Chondrocyte (in vitro differentiated cells): Measurements from ENCODE around the gene DNM2. TPM values are rescaled to one million over a fixed set of nuclear protein-coding genes. Genes with fewer than 3 reads are reported as not detected.

ENCODE experiments used
- DNase-seq: peaks from one replicate; pipeline ENCODE4 v3.0.0; 2021; ENCODE audit warnings: mixed read lengths, low spot score
- H3K27ac Mint-ChIP-seq: one replicate; pipeline ENCODE4 v1.8.0; 2021; ENCODE audit warnings: mild to moderate bottlenecking, moderate library complexity, mixed read lengths; ENCODE audit not compliant: unreplicated experiment
- H3K27me3 Mint-ChIP-seq: 2 replicates; pipeline ENCODE4 v1.8.0; 2021; ENCODE audit warnings: low read depth, mixed read lengths
- H3K36me3 Mint-ChIP-seq: 2 replicates; pipeline ENCODE4 v1.8.0; 2021; ENCODE audit warnings: low read depth, mixed read lengths
- H3K4me1 Mint-ChIP-seq: 2 replicates; pipeline ENCODE4 v1.8.0; 2021; ENCODE audit warnings: low read depth, mild to moderate bottlenecking, mixed read lengths
- H3K4me3 Mint-ChIP-seq: one replicate; pipeline ENCODE4 v1.8.0; 2021; ENCODE audit warnings: mild to moderate bottlenecking, moderate library complexity, mixed read lengths; ENCODE audit not compliant: unreplicated experiment
- H3K9me3 Mint-ChIP-seq: 2 replicates; pipeline ENCODE4 v1.8.0; 2021; ENCODE audit warnings: low read depth, mixed read lengths
- total RNA-seq: library from RNA; stranded (reverse); gene quantifications from 3 replicates; pipeline ENCODE4 v1.2.1, GENCODE V29; 2021
- TF ChIP-seq, protein P1 (sequence below): fragments of 200-600 bp; sonication (generic); IDR thresholded peaks from 2 replicates; pipeline ENCODE4 v1.5.0; 2021; ENCODE audit warnings: antibody characterized with exemption, mild to moderate bottlenecking, moderate library complexity

Gene DNM2
- total RNA-seq, 1 donor from 2014 or later = 116 TPM

DNA sequence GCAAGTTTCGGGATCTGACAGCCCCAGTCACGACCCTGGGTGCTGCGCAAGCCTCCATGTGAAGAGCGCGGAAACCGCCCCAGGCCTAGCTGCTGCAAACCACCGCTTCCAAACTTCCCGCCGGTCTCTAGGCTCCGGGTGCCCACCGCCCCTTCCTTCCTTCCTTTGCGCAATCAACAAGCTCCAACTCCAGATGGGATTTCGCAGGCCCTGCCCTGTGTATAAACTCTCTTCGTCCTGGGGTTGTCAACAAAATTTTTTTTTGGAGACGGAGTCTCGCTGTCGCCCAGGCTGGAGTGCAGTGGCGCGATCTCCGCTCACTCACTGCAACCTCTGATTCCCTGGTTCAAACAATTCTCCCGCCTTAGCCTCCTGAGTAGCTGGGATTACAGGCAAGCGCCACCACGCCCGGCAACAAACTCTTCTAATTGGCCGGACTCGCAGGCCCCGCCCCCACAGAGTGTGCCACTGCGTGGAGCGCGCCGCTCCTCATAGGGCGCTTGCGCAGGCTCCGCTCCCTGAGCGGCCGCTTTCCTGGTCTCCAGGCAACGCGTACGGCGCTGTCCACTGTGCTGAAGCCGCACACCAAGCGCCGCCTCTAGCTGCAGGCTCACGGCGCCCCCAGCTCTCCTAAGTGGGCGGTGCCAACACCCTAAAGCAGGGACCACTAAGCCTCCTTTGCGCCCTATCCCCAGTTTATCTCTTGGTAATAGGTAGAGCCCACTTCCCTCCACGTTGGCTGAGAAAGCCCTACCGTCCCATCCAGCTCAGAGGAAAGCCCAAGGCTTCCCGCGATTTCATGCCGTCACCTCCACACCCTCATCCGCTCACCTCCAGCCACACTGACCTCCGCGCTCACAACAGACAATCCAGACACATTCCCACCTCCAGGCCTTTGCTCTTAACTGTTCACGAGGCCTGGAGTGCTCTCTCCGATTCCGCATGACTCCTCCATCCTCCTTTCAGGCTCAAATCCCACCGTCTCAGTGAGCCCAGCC, 22.2 kb upstream of the DNM2 start:
- H3K4me1 Mint-ChIP-seq = peaks cover 16% of the 10 kb centered on the region
- peak overlapping the region; percentile 70 for H3K27ac Mint-ChIP-seq
- peaks cover 13% of the 10 kb centered on the region for H3K36me3 Mint-ChIP-seq
- TF ChIP-seq, protein P1, sequence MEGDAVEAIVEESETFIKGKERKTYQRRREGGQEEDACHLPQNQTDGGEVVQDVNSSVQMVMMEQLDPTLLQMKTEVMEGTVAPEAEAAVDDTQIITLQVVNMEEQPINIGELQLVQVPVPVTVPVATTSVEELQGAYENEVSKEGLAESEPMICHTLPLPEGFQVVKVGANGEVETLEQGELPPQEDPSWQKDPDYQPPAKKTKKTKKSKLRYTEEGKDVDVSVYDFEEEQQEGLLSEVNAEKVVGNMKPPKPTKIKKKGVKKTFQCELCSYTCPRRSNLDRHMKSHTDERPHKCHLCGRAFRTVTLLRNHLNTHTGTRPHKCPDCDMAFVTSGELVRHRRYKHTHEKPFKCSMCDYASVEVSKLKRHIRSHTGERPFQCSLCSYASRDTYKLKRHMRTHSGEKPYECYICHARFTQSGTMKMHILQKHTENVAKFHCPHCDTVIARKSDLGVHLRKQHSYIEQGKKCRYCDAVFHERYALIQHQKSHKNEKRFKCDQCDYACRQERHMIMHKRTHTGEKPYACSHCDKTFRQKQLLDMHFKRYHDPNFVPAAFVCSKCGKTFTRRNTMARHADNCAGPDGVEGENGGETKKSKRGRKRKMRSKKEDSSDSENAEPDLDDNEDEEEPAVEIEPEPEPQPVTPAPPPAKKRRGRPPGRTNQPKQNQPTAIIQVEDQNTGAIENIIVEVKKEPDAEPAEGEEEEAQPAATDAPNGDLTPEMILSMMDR = peak; percentile 7
- DNase-seq = peak; percentile 99
- no peaks in the 10 kb centered on the region for H3K27me3 Mint-ChIP-seq
- peak overlapping the region; percentile 77 for H3K4me3 Mint-ChIP-seq
- no peaks in the 10 kb centered on the region for H3K9me3 Mint-ChIP-seq

DNA sequence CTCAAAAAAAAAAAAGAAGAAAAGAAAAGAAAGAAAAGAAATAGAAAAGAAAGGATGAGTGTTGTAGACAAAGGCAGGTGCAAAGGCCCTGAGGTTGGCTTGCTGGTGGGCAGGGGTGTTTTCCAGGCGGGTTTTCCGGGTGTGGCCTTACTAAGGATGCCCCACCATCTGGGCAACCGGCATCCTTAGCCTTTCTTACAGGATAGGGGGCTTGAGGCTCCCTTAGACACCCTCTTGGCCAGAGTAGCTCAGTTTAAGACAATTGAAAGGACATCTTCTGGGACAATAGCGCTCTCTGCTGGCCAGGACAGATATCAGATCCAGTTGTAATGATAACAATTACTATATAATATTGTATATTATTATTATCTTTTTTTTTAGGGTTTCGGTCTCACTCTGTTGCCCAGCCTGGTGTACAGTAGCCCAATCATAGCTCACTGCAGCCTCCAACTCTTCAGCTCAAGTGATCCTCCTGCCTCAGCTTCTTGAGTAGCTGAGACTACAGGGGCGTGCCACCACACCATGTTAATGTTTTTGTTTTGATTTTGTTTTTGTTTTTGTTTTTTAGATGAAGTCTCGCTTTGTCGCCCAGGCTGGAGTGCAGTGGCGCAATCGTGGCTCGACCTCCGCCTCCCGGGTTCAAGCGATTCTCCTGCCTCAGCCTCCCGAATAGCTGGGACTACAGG, 18.1 kb upstream of the DNM2 start:
- H3K27ac Mint-ChIP-seq = no peak overlapping the region
- TF ChIP-seq, protein P1 = peak; percentile 82
- no peaks in the 10 kb centered on the region for H3K9me3 Mint-ChIP-seq
- no peaks in the 10 kb centered on the region for H3K36me3 Mint-ChIP-seq
- H3K4me3 Mint-ChIP-seq = no peak overlapping the region
- H3K27me3 Mint-ChIP-seq = no peaks in the 10 kb centered on the region
- peaks cover 26% of the 10 kb centered on the region for H3K4me1 Mint-ChIP-seq
- no peak for DNase-seq

GRCh38 chr19:10701955-10702525, 15.8 kb upstream of the DNM2 start:
- DNase-seq = no peak
- peaks cover 13% of the 10 kb centered on the region for H3K4me1 Mint-ChIP-seq
- peak overlapping the region; percentile 78 for H3K27ac Mint-ChIP-seq

GRCh38 chr19:10706990-10707389, 10.9 kb upstream of the DNM2 start:
- DNase-seq = no peak
- Mint-ChIP-seq H3K27me3 (no peaks in the 10 kb centered on the region), H3K4me3 (no peak overlapping the region), H3K9me3 (no peaks in the 10 kb centered on the region), H3K36me3 (no peaks in the 10 kb centered on the region), H3K4me1 (peaks cover 4% of the 10 kb centered on the region), H3K27ac (no peak overlapping the region)
- TF ChIP-seq, protein P1 = no peak

More at GRCh38 chr19:10701955-10702525, 15.8 kb upstream of the DNM2 start:
- Mint-ChIP-seq H3K27me3 (no peaks in the 10 kb centered on the region), H3K36me3 (no peaks in the 10 kb centered on the region), H3K4me3 (peak overlapping the region; percentile 88), H3K9me3 (no peaks in the 10 kb centered on the region)
- TF ChIP-seq, protein P1 = peak; percentile 40

DNA sequence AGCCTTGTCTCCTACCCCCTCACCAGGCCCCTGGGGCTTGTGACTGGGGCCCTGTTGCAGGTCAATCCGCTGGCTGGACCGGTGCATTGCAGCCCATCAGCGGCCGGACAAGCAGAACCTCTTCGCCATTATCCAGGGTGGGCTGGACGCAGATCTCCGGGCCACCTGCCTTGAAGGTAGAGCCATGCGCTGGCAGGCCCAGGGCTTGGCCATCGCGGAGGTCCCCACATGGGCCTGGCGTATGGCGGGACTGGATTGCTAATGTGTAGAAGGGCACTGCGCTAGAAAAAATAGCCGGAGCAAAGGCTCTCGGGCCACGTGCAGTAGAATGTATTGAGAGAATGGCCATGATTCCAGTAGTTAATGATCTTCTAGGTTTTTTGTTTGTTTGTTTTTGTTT, 10.4 kb upstream of the DNM2 start:
- no peaks in the 10 kb centered on the region for H3K27me3 Mint-ChIP-seq
- H3K9me3 Mint-ChIP-seq = no peaks in the 10 kb centered on the region
- H3K27ac Mint-ChIP-seq = no peak overlapping the region
- H3K4me3 Mint-ChIP-seq = no peak overlapping the region
- no peaks in the 10 kb centered on the region for H3K36me3 Mint-ChIP-seq
- TF ChIP-seq, protein P1 = no peak
- no peaks in the 10 kb centered on the region for H3K4me1 Mint-ChIP-seq
- no peak for DNase-seq
